Measurements from ENCODE around the gene ABLIM1. TPM values are rescaled to one million over a fixed set of nuclear protein-coding genes. Genes with fewer than 3 reads are reported as not detected.

The ABLIM1 gene
- total and polyA plus RNA-seq, 10 of the 15 experiments (the other 5 are each of a cell fraction or from before 2014, with no cell fraction given) = 14.2 to 50.5 (median 28.1) TPM

DNA sequence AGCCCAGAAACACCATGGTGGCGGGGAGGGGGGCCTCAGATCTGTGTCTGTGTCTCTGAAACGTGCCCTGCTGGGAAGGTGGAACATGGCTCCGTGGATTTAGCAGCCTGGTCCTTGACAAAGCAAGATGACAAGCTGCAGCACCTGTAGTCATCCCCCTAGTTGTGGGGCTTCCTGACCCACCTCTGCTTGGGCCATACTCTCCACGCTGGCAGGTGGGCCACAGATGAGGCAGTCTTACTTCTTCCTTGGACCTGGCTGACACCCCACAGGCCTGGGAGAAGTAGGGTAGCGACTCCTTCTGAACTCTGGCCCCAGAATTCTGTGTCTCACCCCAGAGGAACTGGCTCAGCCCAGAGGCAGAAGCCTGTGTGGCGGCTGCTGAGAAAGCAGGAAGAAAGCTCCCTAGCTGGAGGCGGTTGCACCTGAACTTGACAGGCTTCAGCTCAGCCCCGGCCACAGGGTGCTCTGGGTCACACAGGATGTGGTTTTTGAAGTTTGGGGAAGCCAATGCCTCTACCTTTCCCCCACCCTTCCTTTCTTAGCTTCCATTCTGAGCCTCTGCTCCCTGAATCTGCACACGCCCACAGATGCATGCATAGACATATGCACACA is 113.9 kb downstream of the ABLIM1 start (continued):
- TF ChIP-seq SKIL (IDR thresholded peaks at IDR 0.05; ENCODE audit: low read depth, poor library complexity, severe bottlenecking) (no peak), RCOR1 (conservative IDR thresholded peaks at IDR 0.05; ENCODE audit: low read depth, low read length) (no peak), RFX5 (IDR thresholded peaks at IDR 0.05; ENCODE audit: low read depth, low read length) (no peak), SREBF2 (IDR thresholded peaks at IDR 0.05; ENCODE audit: low read length) (no peak), ZBED1 (IDR thresholded peaks at IDR 0.05; ENCODE audit: borderline replicate concordance) (no peak), MYB (IDR thresholded peaks at IDR 0.05; ENCODE audit: borderline replicate concordance, low read depth, low read length) (no peak), CBX5 (IDR thresholded peaks at IDR 0.05; ENCODE audit: low read depth) (no peak), ZZZ3 (IDR thresholded peaks at IDR 0.05; ENCODE audit: control insufficient read depth, insufficient read length, low read depth) (no peak), SMAD5 (IDR thresholded peaks at IDR 0.05; ENCODE audit: low read depth) (no peak), YY1 (IDR thresholded peaks at IDR 0.05; ENCODE audit: low read depth, low read length) (no peak), CEBPB (IDR thresholded peaks at IDR 0.05; ENCODE audit: borderline replicate concordance in 1 of 2, low read depth in 2 of 2, low read length in 2 of 2) (no peak), SRF (IDR thresholded peaks at IDR 0.05; ENCODE audit: low read depth in 2 of 2, low read length in 2 of 2) (no peak), BMI1 (IDR thresholded peaks at IDR 0.05; ENCODE audit: borderline replicate concordance) (no peak), LARP7 (IDR thresholded peaks at IDR 0.05) (0 out of 2 replicates have a peak, but pooled peaks have one; percentile 26), MAX (IDR thresholded peaks at IDR 0.05; ENCODE audit: low read depth, low read length) (no peak), MTA2 (IDR thresholded peaks at IDR 0.05; ENCODE audit: low read depth) (peak; percentile 34; the same call in 1 of the 2 replicates), MTA3 (IDR thresholded peaks at IDR 0.05; ENCODE audit: borderline replicate concordance, low read length) (no peak; the same call in 1 of the 2 replicates), CBFB (IDR thresholded peaks at IDR 0.05; ENCODE audit: low read depth) (peak; percentile 84; the same call in 1 of the 2 replicates), ZNF274 (IDR thresholded peaks at IDR 0.05; ENCODE audit: insufficient read depth, insufficient read length) (no peak), RUNX3 (IDR thresholded peaks at IDR 0.05; ENCODE audit: low read length) (peak; percentile 96)
- TF ChIP-seq, protein P1, sequence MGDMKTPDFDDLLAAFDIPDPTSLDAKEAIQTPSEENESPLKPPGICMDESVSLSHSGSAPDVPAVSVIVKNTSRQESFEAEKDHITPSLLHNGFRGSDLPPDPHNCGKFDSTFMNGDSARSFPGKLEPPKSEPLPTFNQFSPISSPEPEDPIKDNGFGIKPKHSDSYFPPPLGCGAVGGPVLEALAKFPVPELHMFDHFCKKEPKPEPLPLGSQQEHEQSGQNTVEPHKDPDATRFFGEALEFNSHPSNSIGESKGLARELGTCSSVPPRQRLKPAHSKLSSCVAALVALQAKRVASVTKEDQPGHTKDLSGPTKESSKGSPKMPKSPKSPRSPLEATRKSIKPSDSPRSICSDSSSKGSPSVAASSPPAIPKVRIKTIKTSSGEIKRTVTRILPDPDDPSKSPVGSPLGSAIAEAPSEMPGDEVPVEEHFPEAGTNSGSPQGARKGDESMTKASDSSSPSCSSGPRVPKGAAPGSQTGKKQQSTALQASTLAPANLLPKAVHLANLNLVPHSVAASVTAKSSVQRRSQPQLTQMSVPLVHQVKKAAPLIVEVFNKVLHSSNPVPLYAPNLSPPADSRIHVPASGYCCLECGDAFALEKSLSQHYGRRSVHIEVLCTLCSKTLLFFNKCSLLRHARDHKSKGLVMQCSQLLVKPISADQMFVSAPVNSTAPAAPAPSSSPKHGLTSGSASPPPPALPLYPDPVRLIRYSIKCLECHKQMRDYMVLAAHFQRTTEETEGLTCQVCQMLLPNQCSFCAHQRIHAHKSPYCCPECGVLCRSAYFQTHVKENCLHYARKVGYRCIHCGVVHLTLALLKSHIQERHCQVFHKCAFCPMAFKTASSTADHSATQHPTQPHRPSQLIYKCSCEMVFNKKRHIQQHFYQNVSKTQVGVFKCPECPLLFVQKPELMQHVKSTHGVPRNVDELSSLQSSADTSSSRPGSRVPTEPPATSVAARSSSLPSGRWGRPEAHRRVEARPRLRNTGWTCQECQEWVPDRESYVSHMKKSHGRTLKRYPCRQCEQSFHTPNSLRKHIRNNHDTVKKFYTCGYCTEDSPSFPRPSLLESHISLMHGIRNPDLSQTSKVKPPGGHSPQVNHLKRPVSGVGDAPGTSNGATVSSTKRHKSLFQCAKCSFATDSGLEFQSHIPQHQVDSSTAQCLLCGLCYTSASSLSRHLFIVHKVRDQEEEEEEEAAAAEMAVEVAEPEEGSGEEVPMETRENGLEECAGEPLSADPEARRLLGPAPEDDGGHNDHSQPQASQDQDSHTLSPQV (IDR thresholded peaks at IDR 0.05) = no peak
- TF ChIP-seq, protein P2, sequence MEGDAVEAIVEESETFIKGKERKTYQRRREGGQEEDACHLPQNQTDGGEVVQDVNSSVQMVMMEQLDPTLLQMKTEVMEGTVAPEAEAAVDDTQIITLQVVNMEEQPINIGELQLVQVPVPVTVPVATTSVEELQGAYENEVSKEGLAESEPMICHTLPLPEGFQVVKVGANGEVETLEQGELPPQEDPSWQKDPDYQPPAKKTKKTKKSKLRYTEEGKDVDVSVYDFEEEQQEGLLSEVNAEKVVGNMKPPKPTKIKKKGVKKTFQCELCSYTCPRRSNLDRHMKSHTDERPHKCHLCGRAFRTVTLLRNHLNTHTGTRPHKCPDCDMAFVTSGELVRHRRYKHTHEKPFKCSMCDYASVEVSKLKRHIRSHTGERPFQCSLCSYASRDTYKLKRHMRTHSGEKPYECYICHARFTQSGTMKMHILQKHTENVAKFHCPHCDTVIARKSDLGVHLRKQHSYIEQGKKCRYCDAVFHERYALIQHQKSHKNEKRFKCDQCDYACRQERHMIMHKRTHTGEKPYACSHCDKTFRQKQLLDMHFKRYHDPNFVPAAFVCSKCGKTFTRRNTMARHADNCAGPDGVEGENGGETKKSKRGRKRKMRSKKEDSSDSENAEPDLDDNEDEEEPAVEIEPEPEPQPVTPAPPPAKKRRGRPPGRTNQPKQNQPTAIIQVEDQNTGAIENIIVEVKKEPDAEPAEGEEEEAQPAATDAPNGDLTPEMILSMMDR (IDR thresholded peaks at IDR 0.05 in 2 of 3, conservative IDR thresholded peaks at IDR 0.05 in 1 of 3; ENCODE audit: control insufficient read depth in 2 of 3, extremely low read depth in 1 of 3, insufficient read depth in 1 of 3, low read depth in 3 of 3, low read length in 3 of 3) = no peak
